Measurements from ENCODE around the gene LPCAT3. TPM values are rescaled to one million over a fixed set of nuclear protein-coding genes. Genes with fewer than 3 reads are reported as not detected.
A peak's percentile ranks its signal among the peaks of the same experiment; 100 is the strongest.

The LPCAT3 gene
- total RNA-seq, 1 experiment from 2014 or later, result 102 TPM

- Histone ChIP-seq H3K27me3 (ENCODE audit: insufficient read depth, low read depth) (no peaks in the 10 kb centered on the region), H3K9me2 (ENCODE audit: insufficient read depth) (no peaks in the 10 kb centered on the region), H3K27ac (peak overlapping the region; percentile 90), H4K20me1 (ENCODE audit: insufficient read depth) (peaks cover 26% of the 10 kb centered on the region), H3K79me2 (ENCODE audit: low read depth) (peaks cover 81% of the 10 kb centered on the region), H2AFZ (no peak overlapping the region), H3K36me3 (ENCODE audit: low read depth) (peaks cover 49% of the 10 kb centered on the region), H3K4me3 (peak overlapping the region; percentile 82), H3K4me2 (peak overlapping the region; percentile 92), H3F3A (ENCODE audit: insufficient read depth, low read depth) (peaks cover 64% of the 10 kb centered on the region), H3K9me3 (ENCODE audit: insufficient read depth, low read depth) (no peaks in the 10 kb centered on the region), H3K4me1 (replicated peaks; ENCODE audit: insufficient read depth) (peaks cover 37% of the 10 kb centered on the region)
- no TSS peak for BruUV-seq (replicated peaks)
- POLR2A ChIA-PET (ENCODE audit: unreplicated experiment), result interaction anchor here (0.9 kb wide), 1 partner anchor 24 kb away, joined by 7 read pairs; no protein-coding TSS in a partner anchor
- intact Hi-C loops (cut with micrococcal nuclease; ENCODE audit: unreplicated experiment), result loop anchor here (1.0 to 2.0 kb wide), 3 partner anchors 48 to 123 kb away; partner anchors contain the start of genes C1R and LPCAT3
- CTCF ChIA-PET, result interaction anchor here (1.7 to 2.7 kb wide), 2 partner anchors 25 to 101 kb away, joined by 4 to 7 read pairs; no protein-coding TSS in a partner anchor
- TF ChIP-seq EZH2 (IDR thresholded peaks at IDR 0.05; ENCODE audit: low read depth), result no peak
- no peak for TF ChIP-seq CTCF (conservative IDR thresholded peaks at IDR 0.05)
- DNase-seq, result no peak
Measured at GRCh38 chr12:6970096-6970527, 48.2 kb downstream of the LPCAT3 start.

GRCh38 chr12:6968426-6968825 lies 49.9 kb downstream of the LPCAT3 start:
- CTCF ChIA-PET, result interaction anchor here (0.6 to 2.7 kb wide), 5 partner anchors 24 to 145 kb away, joined by 3 to 7 read pairs (median 4); no protein-coding TSS in a partner anchor
- Histone ChIP-seq H3K4me3 (peak overlapping the region; percentile 82; the same call in 1 of the 2 replicates), H2AFZ (no peak overlapping the region)

GRCh38 chr12:6967651-6968100 lies 50.6 kb downstream of the LPCAT3 start:
- Histone ChIP-seq H3K4me1 (replicated peaks; ENCODE audit: insufficient read depth) (peaks cover 39% of the 10 kb centered on the region), H3K27me3 (ENCODE audit: insufficient read depth, low read depth) (no peaks in the 10 kb centered on the region), H3K4me3 (no peak overlapping the region), H3K27ac (no peak overlapping the region), H2AFZ (no peak overlapping the region), H3K9me2 (ENCODE audit: insufficient read depth) (no peaks in the 10 kb centered on the region), H3K4me2 (peak overlapping the region; percentile 92; the same call in 1 of the 2 replicates), H3F3A (ENCODE audit: insufficient read depth, low read depth) (peaks cover 58% of the 10 kb centered on the region), H3K9me3 (ENCODE audit: insufficient read depth, low read depth) (no peaks in the 10 kb centered on the region), H3K36me3 (ENCODE audit: low read depth) (peaks cover 46% of the 10 kb centered on the region), H4K20me1 (ENCODE audit: insufficient read depth) (peaks cover 30% of the 10 kb centered on the region), H3K79me2 (ENCODE audit: low read depth) (peaks cover 94% of the 10 kb centered on the region)
- ChIA-PET CTCF (interaction anchor here (0.7 to 2.7 kb wide), 2 partner anchors 23 to 144 kb away, joined by 3 to 7 read pairs; no protein-coding TSS in a partner anchor), POLR2A (ENCODE audit: unreplicated experiment) (interaction anchor here (0.6 to 0.7 kb wide), 2 partner anchors 23 to 101 kb away, joined by 3 read pairs; no protein-coding TSS in a partner anchor)
- DNase-seq, result no peak
- TF ChIP-seq EZH2 (IDR thresholded peaks at IDR 0.05; ENCODE audit: low read depth) (no peak), CTCF (conservative IDR thresholded peaks at IDR 0.05) (no peak)
- intact Hi-C loops (cut with micrococcal nuclease; ENCODE audit: unreplicated experiment), result loop anchor here (10.0 kb wide), 2 partner anchors 283 to 353 kb away; partner anchors contain the start of gene ZNF384
- no TSS peak for BruUV-seq (replicated peaks)

More at GRCh38 chr12:6968426-6968825, 49.9 kb downstream of the LPCAT3 start:
- BruUV-seq (replicated peaks), result no TSS peak
- Histone ChIP-seq H3K27me3 (ENCODE audit: insufficient read depth, low read depth) (no peaks in the 10 kb centered on the region), H3K36me3 (ENCODE audit: low read depth) (peaks cover 46% of the 10 kb centered on the region), H3K4me1 (replicated peaks; ENCODE audit: insufficient read depth) (peaks cover 39% of the 10 kb centered on the region), H3F3A (ENCODE audit: insufficient read depth, low read depth) (peaks cover 61% of the 10 kb centered on the region), H3K9me3 (ENCODE audit: insufficient read depth, low read depth) (no peaks in the 10 kb centered on the region), H3K27ac (0 out of 2 replicates have a peak overlapping the region, but pooled peaks have one; percentile 90), H3K9me2 (ENCODE audit: insufficient read depth) (no peaks in the 10 kb centered on the region), H4K20me1 (ENCODE audit: insufficient read depth) (peaks cover 30% of the 10 kb centered on the region), H3K4me2 (peak overlapping the region; percentile 92), H3K79me2 (ENCODE audit: low read depth) (peaks cover 97% of the 10 kb centered on the region)
- TF ChIP-seq EZH2 (IDR thresholded peaks at IDR 0.05; ENCODE audit: low read depth) (no peak), CTCF (conservative IDR thresholded peaks at IDR 0.05) (no peak)
- intact Hi-C loops (cut with micrococcal nuclease; ENCODE audit: unreplicated experiment), result loop anchor here (10.0 kb wide), 2 partner anchors 284 to 354 kb away; partner anchors contain the start of gene ZNF384
- POLR2A ChIA-PET (ENCODE audit: unreplicated experiment), result interaction anchor here (0.6 to 0.7 kb wide), 2 partner anchors 24 to 100 kb away, joined by 3 read pairs; no protein-coding TSS in a partner anchor
- DNase-seq, result no peak
